ENCODE data around the gene TNFRSF25.

TNFRSF25 gene

GRCh38 chr1:6511056-6511455 is 45.1 kb upstream of the TNFRSF25 start:
- H3K4me3 ChIP-seq (ENCODE audit: low read depth, low read length) = no peak overlapping the region
- TF ChIP-seq CTCF (IDR thresholded peaks at IDR 0.05; ENCODE audit: insufficient read depth, low read length, missing control alignments) = no peak
- ChIA-PET POLR2A (no interaction called here), CTCF (interaction anchor here (0.9 kb wide), 1 partner anchor 23 kb away, joined by 4 read pairs; no protein-coding TSS in a partner anchor)
- no peak for DNase-seq (ENCODE audit: low read depth, low spot score)

- CTCF ChIA-PET = interaction anchor here (0.9 kb wide), 1 partner anchor 22 kb away, joined by 4 read pairs; no protein-coding TSS in a partner anchor
- no peak overlapping the region for H3K4me3 ChIP-seq (ENCODE audit: low read depth, low read length)
- no peak for DNase-seq (ENCODE audit: low read depth, low spot score)
- POLR2A ChIA-PET = no interaction called here
- TF ChIP-seq CTCF (IDR thresholded peaks at IDR 0.05; ENCODE audit: insufficient read depth, low read length, missing control alignments) = no peak
These were observed 44.5 kb upstream of the TNFRSF25 start for GRCh38 chr1:6510493-6510892.

- no peak for TF ChIP-seq CTCF (IDR thresholded peaks at IDR 0.05; ENCODE audit: insufficient read depth, low read length, missing control alignments)
- H3K4me3 ChIP-seq (ENCODE audit: low read depth, low read length) = no peak overlapping the region
- POLR2A ChIA-PET = no interaction called here
- CTCF ChIA-PET = no interaction called here
- DNase-seq (ENCODE audit: low read depth, low spot score) = no peak
These were observed 43.9 kb upstream of the TNFRSF25 start for GRCh38 chr1:6509919-6510291.

- no peak overlapping the region for H3K4me3 ChIP-seq (ENCODE audit: low read depth, low read length)
- TF ChIP-seq CTCF (IDR thresholded peaks at IDR 0.05; ENCODE audit: insufficient read depth, low read length, missing control alignments) = no peak
- ChIA-PET POLR2A (no interaction called here), CTCF (interaction anchor here (0.9 kb wide), 1 partner anchor 26 kb away, joined by 3 read pairs; no protein-coding TSS in a partner anchor)
- DNase-seq (ENCODE audit: low read depth, low spot score) = no peak
These were observed 43.4 kb upstream of the TNFRSF25 start for GRCh38 chr1:6509220-6509918.

- TF ChIP-seq CTCF (IDR thresholded peaks at IDR 0.05; ENCODE audit: insufficient read depth, low read length, missing control alignments) = no peak
- ChIA-PET POLR2A (no interaction called here), CTCF (interaction anchor here (0.9 kb wide), 1 partner anchor 25 kb away, joined by 3 read pairs; no protein-coding TSS in a partner anchor)
- no peak overlapping the region for H3K4me3 ChIP-seq (ENCODE audit: low read depth, low read length)
- no peak for DNase-seq (ENCODE audit: low read depth, low spot score)
These were observed 42.8 kb upstream of the TNFRSF25 start for GRCh38 chr1:6508816-6509189.

GRCh38 chr1:6508154-6508815 is 42.3 kb upstream of the TNFRSF25 start:
- no peak for TF ChIP-seq CTCF (IDR thresholded peaks at IDR 0.05; ENCODE audit: insufficient read depth, low read length, missing control alignments)
- ChIA-PET POLR2A (no interaction called here), CTCF (interaction anchor here (0.9 to 2.1 kb wide), 3 partner anchors 15 to 24 kb away, joined by 3 to 17 read pairs (median 12); partner anchors contain the start of gene PLEKHG5)
- no peak for DNase-seq (ENCODE audit: low read depth, low spot score)
- H3K4me3 ChIP-seq (ENCODE audit: low read depth, low read length) = no peak overlapping the region

Measured in AG04449 (cell line).